HEK293T (cell line): Measurements from ENCODE around the gene HTD2.

Source experiments
- CTCF ChIA-PET: fragments of 350-600 bp; formaldehyde crosslinking; extraction: SDS; loops from one replicate; lab custom pipeline; 2021; ENCODE audit warnings: antibody characterized with exemption, inconsistent platforms; lab: Yijun Ruan, JAX
- POLR2A ChIA-PET: fragments of 350-600 bp; formaldehyde crosslinking; extraction: SDS; loops from one replicate; lab custom pipeline; 2020; ENCODE audit warnings: antibody characterized with exemption, inconsistent platforms; lab: Yijun Ruan, JAX
- DNase-seq: peaks from one replicate; pipeline ENCODE4 v3.0.0; 2012; ENCODE audit warnings: mixed read lengths; ENCODE audit errors: extremely low spot score
- ARNT ChIP-seq: fragments of 450-650 bp; IDR thresholded peaks from 2 replicates; pipeline ENCODE4 v1.6.1; 2017; ENCODE audit warnings: mild to moderate bottlenecking
- BHLHE40 ChIP-seq: fragments of 450-650 bp; IDR thresholded peaks from 2 replicates; pipeline ENCODE4 v1.6.1; 2016; ENCODE audit warnings: mild to moderate bottlenecking, moderate library complexity, borderline replicate concordance
- CTBP1 ChIP-seq: fragments of 450-650 bp; IDR thresholded peaks from 2 replicates; pipeline ENCODE4 v1.6.1; 2016; ENCODE audit warnings: borderline replicate concordance
- ELF4 ChIP-seq: fragments of 450-650 bp; IDR thresholded peaks from 2 replicates; pipeline ENCODE4 v1.6.1; 2017; ENCODE audit warnings: antibody characterized with exemption
- FOXA1 ChIP-seq: fragments of 450-650 bp; IDR thresholded peaks from 2 replicates; pipeline ENCODE4 v1.6.1; 2016; ENCODE audit warnings: mild to moderate bottlenecking
- FOXK2 ChIP-seq: fragments of 450-650 bp; IDR thresholded peaks from 2 replicates; pipeline ENCODE4 v1.6.1; 2016; ENCODE audit warnings: mild to moderate bottlenecking
- FOXM1 ChIP-seq: fragments of 450-650 bp; IDR thresholded peaks from 2 replicates; pipeline ENCODE4 v1.6.1; 2017; ENCODE audit warnings: mild to moderate bottlenecking, borderline replicate concordance
- HDGF ChIP-seq: fragments of 450-650 bp; IDR thresholded peaks from 2 replicates; pipeline ENCODE4 v1.6.1; 2017; ENCODE audit warnings: antibody characterized with exemption, borderline replicate concordance
- L3MBTL2 ChIP-seq: fragments of 450-650 bp; conservative IDR thresholded peaks from 2 replicates; pipeline ENCODE4 v1.6.1; 2016; ENCODE audit warnings: mild to moderate bottlenecking
- LEF1 ChIP-seq: fragments of 450-650 bp; IDR thresholded peaks from 2 replicates; pipeline ENCODE4 v1.6.1; 2017; ENCODE audit warnings: mild to moderate bottlenecking, borderline replicate concordance
- NFRKB ChIP-seq: fragments of 450-650 bp; IDR thresholded peaks from 2 replicates; pipeline ENCODE4 v1.6.1; 2016; ENCODE audit warnings: mild to moderate bottlenecking, moderate library complexity
- SP1 ChIP-seq: fragments of 450-650 bp; IDR thresholded peaks from 2 replicates; pipeline ENCODE4 v1.6.1; 2017
- SUZ12 ChIP-seq: fragments of 450-650 bp; IDR thresholded peaks from 2 replicates; pipeline ENCODE4 v1.6.1; 2016; ENCODE audit warnings: mild to moderate bottlenecking
- TARDBP ChIP-seq: fragments of 450-650 bp; IDR thresholded peaks from 2 replicates; pipeline ENCODE4 v1.6.1; 2016
- ZNF384 ChIP-seq: fragments of 450-650 bp; IDR thresholded peaks from 2 replicates; pipeline ENCODE4 v1.6.1; 2016
- TF ChIP-seq, protein P1 (sequence below): fragments of 450-650 bp; IDR thresholded peaks from 2 replicates; pipeline ENCODE4 v1.6.1; 2016

The HTD2 gene

DNA sequence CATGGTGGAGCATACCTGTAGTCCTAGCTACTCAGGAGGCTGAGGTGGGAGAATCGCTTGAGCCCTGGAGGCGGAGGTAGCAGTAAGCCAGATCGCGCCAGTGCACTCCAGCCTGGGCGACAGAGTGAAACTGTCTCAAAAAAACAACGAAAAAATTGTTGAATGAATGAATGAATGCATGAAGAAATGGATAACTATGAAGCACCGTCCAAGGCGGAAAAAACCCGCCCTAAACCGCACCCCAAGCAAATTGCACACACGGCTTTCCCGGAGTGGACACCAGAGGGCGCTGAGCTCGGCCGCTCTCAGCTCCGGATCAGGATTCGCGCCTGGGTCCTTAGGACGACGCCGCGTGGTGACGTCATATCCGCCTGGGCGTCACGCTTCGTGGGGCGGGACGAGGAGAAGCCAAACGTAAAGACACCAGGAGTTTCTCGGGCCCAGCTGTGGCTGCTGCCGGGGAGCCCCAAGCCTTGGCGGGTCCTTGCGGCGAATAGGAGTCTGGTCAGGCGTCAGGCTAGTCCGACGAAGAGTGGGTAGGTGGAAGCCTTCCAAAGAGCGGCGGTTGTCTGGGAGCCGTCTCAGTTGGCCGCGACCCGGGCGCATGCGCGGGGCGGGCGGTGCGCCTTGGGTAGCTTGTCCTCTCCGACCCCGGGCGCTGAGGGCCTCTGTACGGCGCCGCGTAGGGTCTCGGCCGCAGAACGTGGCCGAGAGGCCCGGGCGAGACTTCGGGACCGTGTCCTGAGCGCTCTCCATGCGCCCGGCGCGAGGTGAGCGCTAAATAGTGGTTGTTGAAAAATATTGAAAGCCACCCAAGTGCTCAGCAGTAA, at the start of gene HTD2, which contains the start of gene RPP14:
Gene HTD2 (plus strand): TSS at position 639 of the 830 bp plus-strand sequence. CDS start 11,094 bp downstream, outside the sequence.
Gene RPP14 (plus strand): TSS at position 364 of the 830 bp plus-strand sequence. CDS start 4,085 bp downstream, outside the sequence.
- CTCF ChIA-PET: interaction anchor here (0.5 to 4.6 kb wide), 14 partner anchors 10 to 227 kb away, joined by 3 to 21 read pairs (median 4); partner anchors contain the start of gene KCTD6
- POLR2A ChIA-PET: interaction anchor here (0.7 to 2.1 kb wide), 34 partner anchors 9 to 349 kb away, joined by 3 to 18 read pairs (median 4); partner anchors contain the start of genes ABHD6, KCTD6 and PDHB
- DNase-seq: peak; percentile 98
- no peak for TF ChIP-seq ARNT
- TF ChIP-seq L3MBTL2: peak; percentile 77

DNA sequence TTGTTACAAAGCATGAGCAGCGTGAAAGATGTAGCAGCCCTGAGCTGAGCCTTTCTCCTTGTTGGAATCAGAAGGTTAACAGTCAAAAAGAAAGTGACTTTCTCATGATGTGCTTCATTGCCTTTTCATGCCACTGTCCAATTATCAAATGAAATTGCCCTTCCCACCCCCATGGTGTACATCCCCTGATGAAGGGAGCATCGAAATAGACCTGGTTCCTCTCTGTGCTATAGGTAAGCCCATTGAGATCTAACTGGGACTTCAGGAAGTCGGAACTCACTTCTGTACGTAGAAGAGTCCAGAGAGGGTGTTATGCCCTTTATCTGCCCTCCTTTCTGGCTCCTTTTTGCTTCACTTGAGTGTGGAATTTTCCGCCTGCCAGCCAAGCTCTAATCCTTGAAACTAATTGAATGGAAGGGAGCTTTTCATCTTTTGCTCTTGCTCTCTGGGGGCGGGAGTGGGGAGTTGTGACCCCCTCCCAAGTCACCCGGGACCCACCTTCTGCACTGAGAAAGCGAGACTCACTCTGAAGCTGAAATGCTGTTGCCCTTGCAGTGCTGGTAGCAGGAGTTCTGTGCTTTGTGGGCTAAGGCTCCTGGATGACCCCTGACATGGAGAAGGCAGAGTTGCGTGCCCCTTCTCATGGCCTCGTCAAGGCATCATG, 47.8 kb upstream of the HTD2 start:
- ChIA-PET POLR2A (interaction anchor here (1.0 kb wide), 1 partner anchor 48 kb away, joined by 3 read pairs; the partner anchor contains the start of genes HTD2 and RPP14), CTCF (no interaction called here)
- no peak for TF ChIP-seq SP1
- no peak for TF ChIP-seq ARNT
- TF ChIP-seq TARDBP: no peak
- TF ChIP-seq CTBP1: no peak
- TF ChIP-seq BHLHE40: no peak
- no peak for TF ChIP-seq NFRKB
- no peak for TF ChIP-seq L3MBTL2
- TF ChIP-seq SUZ12: no peak
- TF ChIP-seq LEF1: no peak
- no peak for TF ChIP-seq FOXK2
- TF ChIP-seq ZNF384: no peak
- TF ChIP-seq ELF4: no peak
- TF ChIP-seq HDGF: no peak
- no peak for TF ChIP-seq FOXM1
- TF ChIP-seq, protein P1, sequence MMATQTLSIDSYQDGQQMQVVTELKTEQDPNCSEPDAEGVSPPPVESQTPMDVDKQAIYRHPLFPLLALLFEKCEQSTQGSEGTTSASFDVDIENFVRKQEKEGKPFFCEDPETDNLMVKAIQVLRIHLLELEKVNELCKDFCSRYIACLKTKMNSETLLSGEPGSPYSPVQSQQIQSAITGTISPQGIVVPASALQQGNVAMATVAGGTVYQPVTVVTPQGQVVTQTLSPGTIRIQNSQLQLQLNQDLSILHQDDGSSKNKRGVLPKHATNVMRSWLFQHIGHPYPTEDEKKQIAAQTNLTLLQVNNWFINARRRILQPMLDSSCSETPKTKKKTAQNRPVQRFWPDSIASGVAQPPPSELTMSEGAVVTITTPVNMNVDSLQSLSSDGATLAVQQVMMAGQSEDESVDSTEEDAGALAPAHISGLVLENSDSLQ: no peak
- TF ChIP-seq FOXA1: no peak
- no peak for DNase-seq

DNA sequence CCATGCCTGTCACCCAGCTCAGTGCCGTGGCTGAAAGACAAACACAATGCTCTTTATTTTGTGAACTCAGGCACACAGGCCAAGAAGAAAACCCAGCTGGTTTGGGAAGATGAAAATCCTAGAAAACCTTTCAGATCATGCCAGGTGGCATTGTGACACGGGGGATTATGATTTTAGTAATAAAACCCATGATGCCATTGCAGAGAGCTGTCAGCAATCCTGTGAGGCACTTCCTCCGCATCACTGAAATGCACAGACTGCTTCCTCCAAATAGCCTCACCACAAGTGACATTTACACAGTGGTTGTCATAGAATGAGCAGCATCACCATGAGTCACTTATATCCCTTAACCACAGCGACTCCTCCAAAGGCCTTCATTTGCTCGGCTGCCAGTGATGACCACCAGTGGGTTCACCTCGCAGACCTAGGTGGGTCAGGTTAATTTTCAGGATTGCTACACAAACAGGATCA, 46.0 kb upstream of the HTD2 start:
- POLR2A ChIA-PET: no interaction called here
- CTCF ChIA-PET: interaction anchor here (0.6 kb wide), 1 partner anchor 378 kb away, joined by 3 read pairs; no protein-coding TSS in a partner anchor
- TF ChIP-seq FOXA1 (no peak), CTBP1 (no peak), ELF4 (no peak), BHLHE40 (no peak), L3MBTL2 (no peak), HDGF (no peak), FOXM1 (no peak), ARNT (no peak), SP1 (no peak), LEF1 (no peak), ZNF384 (no peak), FOXK2 (no peak), NFRKB (no peak), SUZ12 (no peak)
- TF ChIP-seq, protein P1: no peak
- no peak for DNase-seq

DNA sequence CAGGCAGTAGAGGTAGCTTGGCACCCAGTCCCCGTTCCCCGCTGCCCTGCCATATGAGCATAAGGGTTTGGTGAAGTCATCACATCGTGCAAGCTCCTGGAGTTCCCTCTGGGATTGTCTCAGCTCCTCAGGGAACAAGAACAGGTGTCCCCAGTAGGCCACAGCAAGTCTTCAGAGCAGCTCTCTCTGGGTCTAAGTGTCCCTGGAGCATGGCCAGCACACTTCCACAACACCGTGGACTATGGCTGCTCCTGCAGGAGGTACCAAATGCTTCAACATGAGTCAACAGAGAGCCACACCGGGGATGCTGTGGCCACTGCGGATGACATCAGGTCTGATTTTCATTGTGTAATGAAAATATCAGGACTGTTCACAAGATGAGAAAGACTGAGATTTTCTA, 45.6 kb upstream of the HTD2 start:
- DNase-seq: no peak
- CTCF ChIA-PET: no interaction called here
- TF ChIP-seq, protein P1: no peak
- TF ChIP-seq ELF4: no peak
- no peak for TF ChIP-seq FOXM1
- no peak for TF ChIP-seq LEF1
- TF ChIP-seq L3MBTL2: no peak
- TF ChIP-seq CTBP1: no peak
- TF ChIP-seq NFRKB: no peak
- no peak for TF ChIP-seq SUZ12
- no peak for TF ChIP-seq ARNT
- TF ChIP-seq FOXK2: no peak
- TF ChIP-seq HDGF: no peak
- no peak for TF ChIP-seq FOXA1
- TF ChIP-seq TARDBP: no peak
- no peak for TF ChIP-seq BHLHE40
- POLR2A ChIA-PET: no interaction called here

DNA sequence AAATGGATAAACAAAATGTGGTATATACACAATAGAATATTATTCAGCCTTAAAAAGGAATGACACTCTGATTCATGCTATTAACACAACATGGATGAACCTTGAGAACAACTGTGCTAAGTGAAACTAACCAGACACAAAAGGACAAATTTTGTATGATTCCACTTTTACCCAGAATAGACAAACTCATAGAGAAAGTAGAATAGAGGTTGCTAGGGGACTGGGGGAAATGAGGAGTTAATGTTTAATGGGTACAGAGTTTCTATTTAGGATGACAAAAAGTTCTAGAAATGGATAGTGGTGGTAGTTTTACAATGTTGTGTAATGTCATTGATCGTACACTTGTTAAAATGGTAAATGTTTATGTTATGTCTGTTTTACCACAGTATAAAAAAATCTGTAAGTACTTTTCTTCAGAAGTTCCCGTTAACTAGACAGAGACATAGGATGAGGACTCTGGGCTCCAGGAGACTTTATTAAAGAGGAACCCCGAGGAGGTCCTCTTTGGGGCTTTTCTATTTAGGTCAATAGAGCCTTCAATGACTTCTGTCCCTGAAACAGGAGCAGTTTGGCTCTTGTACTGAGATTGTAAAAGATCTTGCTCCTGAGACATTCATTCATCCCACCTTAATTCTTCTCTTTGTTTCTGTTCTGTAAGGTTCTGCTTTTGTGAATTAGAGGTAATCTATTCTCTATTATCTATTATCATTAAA, 44.2 kb upstream of the HTD2 start:
- no peak for DNase-seq
- POLR2A ChIA-PET: no interaction called here
- CTCF ChIA-PET: no interaction called here
- TF ChIP-seq, protein P1: no peak
- TF ChIP-seq ZNF384: no peak
- no peak for TF ChIP-seq FOXM1
